Measurements from ENCODE around the gene BTBD9. TPM values are rescaled to one million over a fixed set of nuclear protein-coding genes. Genes with fewer than 3 reads are reported as not detected.

BTBD9 gene
- total RNA-seq, 6 experiments from 2014 or later: 11.0 to 12.7 (median 12.5) TPM

- Mint-ChIP-seq H3K4me3 (no peak overlapping the region), H3K4me1 (ENCODE audit: low read depth) (peaks cover 49% of the 10 kb centered on the region), H3K27ac (no peak overlapping the region), H3K36me3 (ENCODE audit: low read depth) (peaks cover 4% of the 10 kb centered on the region; the same call in 1 of the 2 replicates), H3K9me3 (no peaks in the 10 kb centered on the region), H3K27me3 (ENCODE audit: insufficient read depth) (no peaks in the 10 kb centered on the region)
- TF ChIP-seq CTCF (IDR thresholded peaks at IDR 0.05): no peak
- DNase-seq: no peak
Observed at GRCh38 chr6:38518511-38519304, 121.0 kb downstream of the BTBD9 start.

- no peak overlapping the region for H3K4me3 Mint-ChIP-seq
- peak overlapping the region; percentile 55 for H3K27ac Mint-ChIP-seq
- H3K27me3 Mint-ChIP-seq (ENCODE audit: insufficient read depth): no peaks in the 10 kb centered on the region
- peaks cover 48% of the 10 kb centered on the region for H3K4me1 Mint-ChIP-seq (ENCODE audit: low read depth)
- DNase-seq: peak; percentile 22
- no peak for TF ChIP-seq CTCF (IDR thresholded peaks at IDR 0.05)
- no peaks in the 10 kb centered on the region for H3K9me3 Mint-ChIP-seq
- H3K36me3 Mint-ChIP-seq (ENCODE audit: low read depth): peaks cover 2% of the 10 kb centered on the region; the same call in 1 of the 2 replicates
Observed at GRCh38 chr6:38517005-38517404, 122.7 kb downstream of the BTBD9 start.

- no peaks in the 10 kb centered on the region for H3K27me3 Mint-ChIP-seq (ENCODE audit: insufficient read depth)
- no peak for DNase-seq
Observed at GRCh38 chr6:38514399-38514798, 125.3 kb downstream of the BTBD9 start.

GRCh38 chr6:38512211-38512610 lies 127.5 kb downstream of the BTBD9 start:
- no peak for DNase-seq
- H3K4me1 Mint-ChIP-seq (ENCODE audit: low read depth): peaks cover 36% of the 10 kb centered on the region

More at GRCh38 chr6:38514399-38514798, 125.3 kb downstream of the BTBD9 start:
- Mint-ChIP-seq H3K9me3 (no peaks in the 10 kb centered on the region), H3K27ac (no peak overlapping the region), H3K36me3 (ENCODE audit: low read depth) (no peaks in the 10 kb centered on the region), H3K4me1 (ENCODE audit: low read depth) (peaks cover 57% of the 10 kb centered on the region), H3K4me3 (no peak overlapping the region)
- TF ChIP-seq CTCF (IDR thresholded peaks at IDR 0.05): no peak

GRCh38 chr6:38510205-38510604 lies 129.5 kb downstream of the BTBD9 start:
- no peak for TF ChIP-seq CTCF (IDR thresholded peaks at IDR 0.05)
- peaks cover 21% of the 10 kb centered on the region for H3K4me1 Mint-ChIP-seq (ENCODE audit: low read depth)
- peak overlapping the region; percentile 3; the same call in 1 of the 2 replicates for H3K4me3 Mint-ChIP-seq
- peak overlapping the region; percentile 50 for H3K27ac Mint-ChIP-seq
- no peaks in the 10 kb centered on the region for H3K9me3 Mint-ChIP-seq
- H3K36me3 Mint-ChIP-seq (ENCODE audit: low read depth): no peaks in the 10 kb centered on the region
- H3K27me3 Mint-ChIP-seq (ENCODE audit: insufficient read depth): no peaks in the 10 kb centered on the region
- DNase-seq: peak; percentile 51

More at GRCh38 chr6:38512211-38512610, 127.5 kb downstream of the BTBD9 start:
- no peaks in the 10 kb centered on the region for H3K27me3 Mint-ChIP-seq (ENCODE audit: insufficient read depth)
- H3K27ac Mint-ChIP-seq: no peak overlapping the region
- no peaks in the 10 kb centered on the region for H3K9me3 Mint-ChIP-seq
- H3K36me3 Mint-ChIP-seq (ENCODE audit: low read depth): no peaks in the 10 kb centered on the region
- no peak for TF ChIP-seq CTCF (IDR thresholded peaks at IDR 0.05)
- H3K4me3 Mint-ChIP-seq: no peak overlapping the region
